C4-2B (cell line): ENCODE results near the gene TAPBPL.

Experiments used
- ZFX ChIP-seq: fragments of 450-650 bp; IDR thresholded peaks from 2 replicates; pipeline ENCODE4 v1.6.1; 2017
- TF ChIP-seq, protein P1 (sequence below): fragments of 450-650 bp; conservative IDR thresholded peaks from 2 replicates; pipeline ENCODE4 v1.5.1; 2017; ENCODE audit warnings: mild to moderate bottlenecking

GRCh38 chr12:6424866-6425265 is 27.0 kb upstream of the TAPBPL start:
- TF ChIP-seq, protein P1, sequence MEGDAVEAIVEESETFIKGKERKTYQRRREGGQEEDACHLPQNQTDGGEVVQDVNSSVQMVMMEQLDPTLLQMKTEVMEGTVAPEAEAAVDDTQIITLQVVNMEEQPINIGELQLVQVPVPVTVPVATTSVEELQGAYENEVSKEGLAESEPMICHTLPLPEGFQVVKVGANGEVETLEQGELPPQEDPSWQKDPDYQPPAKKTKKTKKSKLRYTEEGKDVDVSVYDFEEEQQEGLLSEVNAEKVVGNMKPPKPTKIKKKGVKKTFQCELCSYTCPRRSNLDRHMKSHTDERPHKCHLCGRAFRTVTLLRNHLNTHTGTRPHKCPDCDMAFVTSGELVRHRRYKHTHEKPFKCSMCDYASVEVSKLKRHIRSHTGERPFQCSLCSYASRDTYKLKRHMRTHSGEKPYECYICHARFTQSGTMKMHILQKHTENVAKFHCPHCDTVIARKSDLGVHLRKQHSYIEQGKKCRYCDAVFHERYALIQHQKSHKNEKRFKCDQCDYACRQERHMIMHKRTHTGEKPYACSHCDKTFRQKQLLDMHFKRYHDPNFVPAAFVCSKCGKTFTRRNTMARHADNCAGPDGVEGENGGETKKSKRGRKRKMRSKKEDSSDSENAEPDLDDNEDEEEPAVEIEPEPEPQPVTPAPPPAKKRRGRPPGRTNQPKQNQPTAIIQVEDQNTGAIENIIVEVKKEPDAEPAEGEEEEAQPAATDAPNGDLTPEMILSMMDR = no peak
- TF ChIP-seq ZFX = no peak
